Stimulated activated CD4-positive, alpha-beta T cell treated with anti-CD3 and anti-CD28 coated beads, Interleukin-2, amount 100 ng/mL, for 4 hours (primary cell): Measurements from ENCODE around the gene DSCAML1.

Experiments used
- DNase-seq: peaks from one replicate; pipeline ENCODE4 v3.0.0-alpha.2; 2020; ENCODE audit warnings: low read depth

Gene DSCAML1

DNA sequence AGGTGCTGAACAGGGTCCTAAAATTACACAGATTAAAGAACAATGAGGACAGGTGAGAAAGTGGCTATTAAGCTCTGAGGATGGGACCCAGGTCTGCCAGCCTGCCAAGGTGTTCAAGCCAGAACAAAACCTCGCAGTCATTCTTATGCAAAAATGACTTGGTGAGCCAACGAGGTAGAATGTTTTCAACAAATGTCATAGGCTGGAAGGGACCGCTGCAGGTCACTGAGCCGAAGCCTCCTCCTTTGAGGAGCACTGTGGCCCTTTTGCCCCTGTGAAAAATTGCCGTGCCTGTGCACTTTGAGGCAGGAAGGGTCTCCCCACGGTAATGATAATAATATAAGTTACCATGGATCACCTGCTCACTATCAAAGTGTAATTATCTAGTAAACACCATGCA lies 216.2 kb downstream of the DSCAML1 start:
- no peak for DNase-seq

GRCh38 chr11:117579161-117579560 lies 217.9 kb downstream of the DSCAML1 start:
- DNase-seq = no peak

- DNase-seq = no peak
These were observed 221.2 kb downstream of the DSCAML1 start for GRCh38 chr11:117575856-117576255.

- DNase-seq = no peak
These were observed 222.5 kb downstream of the DSCAML1 start for GRCh38 chr11:117574551-117574950.

DNA sequence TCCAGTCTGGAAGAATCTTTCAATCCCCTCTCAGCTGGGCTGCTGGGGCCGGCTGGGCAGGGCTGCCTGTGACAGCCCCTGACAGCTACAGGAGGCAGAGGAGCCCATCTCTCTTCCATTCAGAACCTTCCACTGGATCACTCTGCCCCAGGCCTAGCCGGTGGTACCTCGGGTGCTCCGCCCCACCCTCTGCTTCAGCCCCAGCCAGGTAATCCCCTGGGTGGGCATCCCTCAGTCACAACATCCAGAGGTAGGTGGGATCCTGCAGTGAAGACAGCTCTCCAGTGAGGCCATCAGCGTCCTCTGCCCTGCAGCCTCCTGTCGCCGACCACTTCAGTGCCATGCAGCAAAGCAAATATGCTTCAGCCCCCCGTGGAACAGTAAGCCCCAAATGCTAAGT lies 223.7 kb downstream of the DSCAML1 start:
- no peak for DNase-seq

DNA sequence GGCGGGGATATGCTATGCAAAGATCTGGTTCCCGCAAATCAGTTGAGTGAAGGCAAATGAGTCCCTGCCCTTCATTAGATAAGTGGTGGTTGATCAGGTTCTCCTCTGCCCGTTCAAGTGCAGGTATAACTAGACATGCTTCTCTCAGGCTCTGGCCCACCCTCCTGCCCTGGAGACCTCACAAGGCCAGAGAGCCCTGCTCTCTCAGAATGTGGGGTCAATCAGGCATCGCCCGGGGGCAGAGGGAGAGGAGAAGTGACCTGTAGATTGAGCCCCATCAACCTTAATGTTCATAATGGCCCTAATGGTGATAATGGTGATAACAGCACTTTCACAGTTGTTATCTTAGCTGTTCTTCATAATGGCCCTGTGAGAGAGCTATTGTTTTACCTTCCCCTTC lies 224.3 kb downstream of the DSCAML1 start:
- no peak for DNase-seq

GRCh38 chr11:117572129-117572528 lies 224.9 kb downstream of the DSCAML1 start:
- no peak for DNase-seq

DNA sequence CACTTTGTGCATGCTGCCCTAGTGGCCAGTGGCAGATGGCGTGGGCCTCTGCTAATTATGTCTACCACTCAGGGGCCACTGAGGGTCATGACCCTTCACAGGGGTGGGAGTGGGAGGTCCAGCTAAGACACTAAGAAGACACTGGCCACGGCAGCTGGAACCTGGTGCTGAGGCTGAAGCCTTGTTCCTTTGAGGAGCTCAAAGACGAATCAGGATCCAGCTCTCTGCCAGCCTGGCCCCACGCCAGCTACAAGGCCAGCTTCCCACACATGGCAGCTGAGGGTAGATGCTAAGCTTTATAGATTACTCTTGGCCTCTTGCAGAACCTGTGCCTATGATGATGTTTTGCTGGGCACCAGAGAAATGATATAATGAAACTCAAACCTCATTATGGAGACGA lies 226.3 kb downstream of the DSCAML1 start:
- DNase-seq = no peak

DNA sequence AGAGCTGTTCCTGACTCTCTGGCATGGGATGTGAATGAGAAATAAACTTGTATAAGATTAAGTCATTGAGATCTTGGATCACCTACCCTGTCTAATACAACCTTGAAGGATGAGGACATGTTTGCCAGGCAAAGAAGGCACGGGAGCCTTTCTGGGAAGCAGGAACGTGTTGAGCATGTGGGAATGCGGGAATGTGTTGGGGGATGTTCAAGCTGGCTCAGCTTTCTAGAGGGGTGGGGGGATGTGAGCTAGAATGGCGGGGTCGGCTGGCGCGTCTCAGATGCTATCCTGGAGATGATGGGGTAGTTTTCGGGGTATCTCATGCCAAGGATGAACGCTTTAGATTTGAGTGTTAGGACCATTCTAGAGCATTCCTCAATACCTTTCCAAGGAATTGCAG lies 227.1 kb downstream of the DSCAML1 start:
- no peak for DNase-seq

DNA sequence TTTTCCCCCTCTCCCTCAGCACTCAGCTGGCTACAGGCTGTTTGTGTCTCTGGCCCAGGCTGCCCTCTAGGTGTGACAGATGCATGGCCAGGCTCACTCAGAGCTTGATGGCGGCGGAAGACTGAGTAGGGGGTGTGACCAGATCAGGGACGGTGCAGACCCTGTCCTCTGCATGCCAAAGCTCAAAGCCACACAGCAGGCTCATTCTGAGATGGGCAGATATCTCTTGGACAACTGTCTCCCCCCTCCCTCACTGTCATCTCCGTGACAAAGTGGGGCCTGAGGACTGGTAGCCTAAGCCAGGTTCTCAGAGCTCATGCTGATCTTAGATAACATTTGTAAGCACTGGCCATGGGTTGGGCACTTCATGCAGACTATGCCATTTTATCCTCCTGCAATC lies 231.3 kb downstream of the DSCAML1 start:
- DNase-seq = no peak

GRCh38 chr11:117564321-117564720 lies 232.7 kb downstream of the DSCAML1 start:
- no peak for DNase-seq

GRCh38 chr11:117563556-117563955 lies 233.5 kb downstream of the DSCAML1 start:
- DNase-seq = no peak

- no peak for DNase-seq
These were observed 234.9 kb downstream of the DSCAML1 start for GRCh38 chr11:117562136-117562535.

DNA sequence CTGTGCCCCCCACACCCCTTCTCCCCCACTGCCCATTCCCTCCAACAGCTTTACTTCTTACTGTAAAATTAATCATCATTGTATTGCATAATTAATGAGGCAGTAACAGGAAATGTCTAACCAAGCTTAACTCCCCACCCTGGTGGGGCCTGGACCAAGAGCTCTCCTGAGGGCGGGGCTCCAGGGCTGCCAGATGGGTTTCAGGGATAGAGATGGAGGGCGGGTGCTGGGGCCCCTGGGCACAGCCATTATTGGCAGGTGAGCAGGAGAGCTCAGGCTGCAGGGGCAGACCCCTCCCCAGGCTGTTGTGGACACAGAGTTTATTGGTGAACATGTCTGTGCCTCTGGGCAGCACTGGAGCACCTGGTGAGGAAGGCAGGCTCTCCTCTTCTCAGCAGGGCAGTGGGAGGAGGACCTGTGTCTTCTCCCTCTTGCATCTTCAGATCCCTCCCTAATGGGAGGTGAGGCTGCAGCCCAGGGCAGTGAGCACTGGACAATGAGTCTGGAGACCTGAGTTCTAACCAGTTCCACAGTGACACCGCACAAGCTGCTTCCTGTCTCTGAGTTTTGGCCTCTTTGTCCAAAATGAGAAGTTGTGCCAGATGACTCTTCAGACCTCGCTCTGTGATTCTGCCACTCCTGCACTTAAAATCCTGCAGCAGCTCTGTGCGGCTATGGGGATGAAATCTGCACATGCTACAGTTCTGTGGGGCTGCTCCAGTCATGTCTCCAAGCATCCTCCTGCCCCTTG lies 236.1 kb downstream of the DSCAML1 start:
- no peak for DNase-seq

DNA sequence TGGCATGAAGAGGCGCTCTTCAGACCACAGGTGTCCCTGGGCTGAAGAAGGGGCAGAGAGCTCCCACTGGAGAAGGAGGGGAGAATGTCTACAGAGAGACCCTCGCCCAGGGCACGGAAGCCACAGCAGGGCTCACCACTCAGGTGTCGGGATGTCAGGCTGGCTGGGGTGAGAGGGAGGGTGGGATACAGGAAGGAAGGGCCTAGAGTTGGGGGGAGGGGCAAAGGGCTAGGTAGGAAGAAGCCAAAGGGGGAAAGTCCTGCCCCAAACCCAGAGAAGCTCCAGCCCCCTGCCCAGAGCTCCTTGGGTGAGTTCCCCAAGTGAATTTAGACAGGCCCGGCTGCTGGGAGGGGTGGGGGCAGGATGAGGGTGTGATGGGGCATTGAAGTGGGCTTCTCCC lies 237.3 kb downstream of the DSCAML1 start:
- DNase-seq = no peak

DNA sequence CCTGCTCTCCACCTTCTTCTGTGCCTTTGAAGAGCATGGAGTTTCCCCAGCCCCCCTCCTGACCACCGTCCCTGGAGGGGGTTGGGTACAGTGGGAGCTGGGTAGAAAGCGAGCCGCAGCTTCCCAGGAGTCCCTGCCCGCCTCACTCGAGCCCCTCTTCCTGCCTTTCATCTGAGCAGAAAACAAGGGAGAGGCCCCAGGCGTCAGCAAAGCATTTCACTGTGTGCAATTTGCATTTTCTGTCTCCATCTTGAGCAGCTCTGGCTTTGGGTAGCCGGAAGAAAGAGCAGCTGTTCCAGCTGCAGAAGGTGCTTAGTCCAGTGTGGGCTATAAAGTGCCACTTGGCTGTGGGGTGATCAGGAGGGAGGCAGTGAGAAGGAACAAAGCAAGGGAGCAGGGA lies 239.7 kb downstream of the DSCAML1 start:
- no peak for DNase-seq

DNA sequence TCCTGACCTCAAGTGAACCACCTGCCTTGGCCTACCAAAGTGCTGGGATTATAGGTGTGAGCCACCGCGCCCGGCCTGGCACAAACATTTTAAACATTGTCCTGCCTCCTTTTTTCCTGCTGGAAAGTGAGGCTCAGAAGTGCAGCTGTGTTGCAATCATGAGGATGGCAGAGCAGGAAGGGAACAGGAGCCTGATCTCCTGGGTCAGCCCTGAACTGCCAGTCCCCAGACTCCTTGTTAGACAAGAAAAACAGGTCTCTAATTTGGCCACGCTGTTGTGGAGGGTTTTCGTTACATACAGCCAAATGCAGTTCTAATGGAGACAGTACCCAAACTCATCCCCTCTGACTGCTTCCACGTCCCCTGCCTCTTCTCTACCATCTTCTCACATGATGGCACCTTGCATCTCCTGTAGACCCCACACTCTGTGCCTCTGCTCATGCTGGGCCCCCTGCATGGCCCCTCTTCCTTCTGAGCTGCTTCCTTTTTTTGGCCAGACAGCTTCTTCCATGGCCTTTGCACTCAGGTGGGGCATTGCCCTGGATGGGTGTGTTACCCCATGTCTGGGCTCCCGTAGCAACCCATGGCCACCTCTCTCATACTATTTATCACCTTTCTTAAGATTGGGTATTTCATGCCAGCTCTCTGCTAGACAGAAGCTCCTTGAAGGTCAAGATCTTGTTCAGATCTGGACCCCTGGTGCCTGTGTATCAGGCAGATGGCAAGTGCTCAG lies 242.2 kb downstream of the DSCAML1 start:
- no peak for DNase-seq

GRCh38 chr11:117552626-117553025 lies 244.4 kb downstream of the DSCAML1 start:
- no peak for DNase-seq

- DNase-seq = no peak
These were observed 245.2 kb downstream of the DSCAML1 start for GRCh38 chr11:117551761-117552343.

DNA sequence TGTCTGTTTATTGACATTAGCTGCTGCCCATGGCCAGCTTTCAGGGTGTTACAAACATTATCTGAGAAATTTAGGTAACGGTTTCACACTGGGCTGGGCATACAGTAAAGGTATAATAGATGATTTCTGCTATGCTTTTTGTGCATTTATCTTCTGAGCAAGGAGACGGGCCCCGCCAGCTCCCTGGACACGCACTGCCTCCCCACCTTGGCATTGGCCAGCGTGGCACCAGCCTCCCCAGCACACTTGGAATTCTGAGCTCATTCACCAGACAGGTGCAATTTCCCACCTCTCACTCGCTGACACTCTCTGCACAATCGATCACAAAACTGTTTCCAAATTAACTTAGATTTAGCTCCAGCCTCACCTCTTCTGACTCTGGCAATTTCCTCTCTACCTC lies 246.6 kb downstream of the DSCAML1 start:
- no peak for DNase-seq

GRCh38 chr11:117549417-117549816 lies 247.6 kb downstream of the DSCAML1 start:
- no peak for DNase-seq

DNA sequence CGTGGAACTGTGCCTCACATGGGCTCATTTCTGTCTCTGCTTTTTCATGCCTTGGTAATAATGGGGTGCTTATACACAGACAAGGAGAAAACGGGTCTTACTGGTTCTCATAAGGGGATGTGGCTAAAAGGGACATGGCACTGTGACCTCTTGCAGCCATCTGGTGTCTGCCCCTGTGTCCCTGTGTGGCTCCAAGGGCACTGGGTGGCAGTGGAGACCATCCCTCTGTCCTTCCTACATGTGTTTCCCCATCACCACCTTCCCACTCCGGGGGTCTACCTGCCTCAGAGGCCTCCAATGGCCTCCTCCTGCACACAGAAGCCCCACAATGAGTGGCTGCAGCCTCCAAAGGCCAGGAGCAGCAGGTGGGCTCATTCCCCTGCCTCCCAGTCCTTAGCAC lies 248.1 kb downstream of the DSCAML1 start:
- DNase-seq = no peak

- no peak for DNase-seq
These were observed 249.1 kb downstream of the DSCAML1 start for GRCh38 chr11:117547946-117548345.
